ENCODE results near the gene ADORA2A. TPM values are rescaled to one million over a fixed set of nuclear protein-coding genes. Genes with fewer than 3 reads are reported as not detected.

The ADORA2A gene
- total RNA-seq, 2 experiments from 2014 or later: 19.7 to 19.8 TPM

DNA sequence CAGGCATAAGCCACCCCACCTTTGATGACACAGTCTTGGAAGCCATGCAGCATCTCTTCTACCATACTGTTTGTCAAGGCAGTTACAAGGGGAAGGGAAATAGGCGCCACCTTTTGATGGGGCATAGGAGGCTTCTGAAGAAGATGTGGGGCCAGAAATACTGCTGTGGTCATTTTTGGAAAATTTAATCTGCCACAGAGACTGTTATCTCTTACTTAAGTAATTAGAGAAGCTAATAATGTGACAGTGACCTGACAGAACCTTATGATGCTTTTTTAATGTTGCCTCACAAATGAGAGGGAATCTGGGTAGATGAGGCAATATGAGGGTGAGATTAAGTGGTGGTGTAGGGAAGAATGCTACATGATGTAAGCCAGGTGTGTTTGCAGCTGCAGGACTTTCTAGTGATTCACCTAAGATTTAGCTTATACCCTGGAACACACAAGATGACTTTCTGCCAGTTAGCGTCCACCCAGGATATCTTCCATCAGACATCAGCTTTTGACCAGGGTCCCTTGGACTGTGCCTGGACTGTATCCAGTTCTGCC lies 34.3 kb upstream of the ADORA2A start:
- Mint-ChIP-seq H3K9me3 (no peaks in the 10 kb centered on the region), H3K4me1 (peaks cover 28% of the 10 kb centered on the region), H3K36me3 (ENCODE audit: low read depth) (peaks cover 28% of the 10 kb centered on the region), H3K27ac (no peak overlapping the region), H3K4me3 (no peak overlapping the region), H3K27me3 (no peaks in the 10 kb centered on the region)
- DNase-seq: no peak
- POLR2A ChIA-PET: no interaction called here
- CTCF ChIA-PET: no interaction called here

- Mint-ChIP-seq H3K4me1 (peaks cover 36% of the 10 kb centered on the region), H3K9me3 (no peaks in the 10 kb centered on the region), H3K27me3 (no peaks in the 10 kb centered on the region), H3K4me3 (no peak overlapping the region), H3K36me3 (ENCODE audit: low read depth) (peaks cover 31% of the 10 kb centered on the region), H3K27ac (no peak overlapping the region)
- no peak for DNase-seq
- ChIA-PET POLR2A (no interaction called here), CTCF (no interaction called here)
Measured at GRCh38 chr22:24393848-24394247, 33.6 kb upstream of the ADORA2A start.

GRCh38 chr22:24394254-24394653 lies 33.1 kb upstream of the ADORA2A start:
- CTCF ChIA-PET: no interaction called here
- POLR2A ChIA-PET: no interaction called here
- no peak for DNase-seq
- Mint-ChIP-seq H3K27ac (no peak overlapping the region), H3K27me3 (no peaks in the 10 kb centered on the region), H3K9me3 (no peaks in the 10 kb centered on the region), H3K4me1 (peaks cover 37% of the 10 kb centered on the region), H3K4me3 (no peak overlapping the region), H3K36me3 (ENCODE audit: low read depth) (peaks cover 30% of the 10 kb centered on the region)

GRCh38 chr22:24398409-24398808 lies 29.0 kb upstream of the ADORA2A start:
- ChIA-PET POLR2A (no interaction called here), CTCF (no interaction called here)
- H3K4me1 Mint-ChIP-seq: peaks cover 46% of the 10 kb centered on the region
- H3K27ac Mint-ChIP-seq: no peak overlapping the region
- H3K27me3 Mint-ChIP-seq: no peaks in the 10 kb centered on the region
- no peak for DNase-seq
- H3K4me3 Mint-ChIP-seq: no peak overlapping the region
- H3K36me3 Mint-ChIP-seq (ENCODE audit: low read depth): peaks cover 17% of the 10 kb centered on the region
- H3K9me3 Mint-ChIP-seq: no peaks in the 10 kb centered on the region

DNA sequence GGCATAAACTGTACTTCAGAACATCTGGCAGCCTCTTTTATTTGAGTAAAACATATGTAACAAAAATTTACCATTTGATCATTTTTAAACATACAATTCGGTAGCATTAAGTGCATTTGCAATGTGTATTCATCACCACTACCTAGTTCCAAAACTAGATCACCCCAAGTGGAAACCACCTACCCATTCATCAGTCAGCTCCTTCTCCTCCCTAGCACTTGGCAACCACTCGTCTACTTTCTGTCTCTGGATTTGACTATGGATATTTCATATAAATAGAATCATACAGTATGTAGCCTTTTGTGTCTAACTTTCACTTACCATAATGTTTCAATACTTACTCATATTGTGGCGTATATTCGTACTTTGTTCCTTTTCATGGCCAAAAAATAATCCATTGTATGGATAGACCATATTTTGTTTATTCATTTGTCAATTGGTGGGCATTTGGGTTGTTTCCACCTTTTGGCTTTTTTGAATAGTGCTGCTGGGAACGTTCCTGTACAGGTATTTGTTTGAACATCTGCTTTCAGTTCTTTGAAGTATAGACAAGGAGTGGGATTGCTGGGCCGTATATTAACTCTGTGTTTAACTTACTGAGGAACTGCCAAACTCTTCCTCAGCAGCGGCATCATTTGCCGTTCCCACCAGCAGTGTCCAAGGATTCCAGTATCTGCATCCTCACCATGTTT lies 27.2 kb upstream of the ADORA2A start:
- POLR2A ChIA-PET: no interaction called here
- H3K9me3 Mint-ChIP-seq: no peaks in the 10 kb centered on the region
- peak overlapping the region; percentile 65 for H3K4me3 Mint-ChIP-seq
- peaks cover 47% of the 10 kb centered on the region for H3K4me1 Mint-ChIP-seq
- H3K27ac Mint-ChIP-seq: peak overlapping the region; percentile 75
- peaks cover 26% of the 10 kb centered on the region for H3K36me3 Mint-ChIP-seq (ENCODE audit: low read depth)
- CTCF ChIA-PET: interaction anchor here (0.7 to 1.4 kb wide), 2 partner anchors 69 to 122 kb away, joined by 3 read pairs; no protein-coding TSS in a partner anchor
- DNase-seq: no peak
- H3K27me3 Mint-ChIP-seq: no peaks in the 10 kb centered on the region

- H3K27ac Mint-ChIP-seq: peak overlapping the region; percentile 75
- no peak for DNase-seq
- peak overlapping the region; percentile 65 for H3K4me3 Mint-ChIP-seq
- peaks cover 47% of the 10 kb centered on the region for H3K4me1 Mint-ChIP-seq
- no peaks in the 10 kb centered on the region for H3K27me3 Mint-ChIP-seq
- ChIA-PET POLR2A (interaction anchor here (0.7 kb wide), 1 partner anchor 10 kb away, joined by 3 read pairs; no protein-coding TSS in a partner anchor), CTCF (no interaction called here)
- H3K36me3 Mint-ChIP-seq (ENCODE audit: low read depth): peaks cover 24% of the 10 kb centered on the region
- H3K9me3 Mint-ChIP-seq: no peaks in the 10 kb centered on the region
Measured at GRCh38 chr22:24400726-24401596, 26.4 kb upstream of the ADORA2A start.

- Mint-ChIP-seq H3K4me1 (peaks cover 53% of the 10 kb centered on the region), H3K4me3 (no peak overlapping the region), H3K27me3 (no peaks in the 10 kb centered on the region), H3K36me3 (ENCODE audit: low read depth) (peaks cover 20% of the 10 kb centered on the region), H3K27ac (peak overlapping the region; percentile 75), H3K9me3 (no peaks in the 10 kb centered on the region)
- DNase-seq: no peak
- ChIA-PET POLR2A (interaction anchor here (0.7 kb wide), 1 partner anchor 11 kb away, joined by 3 read pairs; no protein-coding TSS in a partner anchor), CTCF (no interaction called here)
Measured at GRCh38 chr22:24401931-24402367, 25.4 kb upstream of the ADORA2A start.

- H3K27ac Mint-ChIP-seq: peak overlapping the region; percentile 75
- ChIA-PET CTCF (no interaction called here), POLR2A (no interaction called here)
- peaks cover 60% of the 10 kb centered on the region for H3K4me1 Mint-ChIP-seq
- peaks cover 19% of the 10 kb centered on the region for H3K36me3 Mint-ChIP-seq (ENCODE audit: low read depth)
- no peak for DNase-seq
- H3K4me3 Mint-ChIP-seq: no peak overlapping the region
- H3K9me3 Mint-ChIP-seq: no peaks in the 10 kb centered on the region
- H3K27me3 Mint-ChIP-seq: no peaks in the 10 kb centered on the region
Measured at GRCh38 chr22:24402460-24403192, 24.8 kb upstream of the ADORA2A start.

GRCh38 chr22:24403346-24403745 lies 24.1 kb upstream of the ADORA2A start:
- POLR2A ChIA-PET: no interaction called here
- H3K4me3 Mint-ChIP-seq: no peak overlapping the region
- no peaks in the 10 kb centered on the region for H3K27me3 Mint-ChIP-seq
- H3K36me3 Mint-ChIP-seq (ENCODE audit: low read depth): peaks cover 16% of the 10 kb centered on the region
- CTCF ChIA-PET: no interaction called here
- H3K9me3 Mint-ChIP-seq: no peaks in the 10 kb centered on the region
- no peak for DNase-seq
- no peak overlapping the region for H3K27ac Mint-ChIP-seq
- peaks cover 61% of the 10 kb centered on the region for H3K4me1 Mint-ChIP-seq

GRCh38 chr22:24404561-24405275 lies 22.7 kb upstream of the ADORA2A start:
- Mint-ChIP-seq H3K36me3 (ENCODE audit: low read depth) (peaks cover 14% of the 10 kb centered on the region), H3K27me3 (no peaks in the 10 kb centered on the region), H3K9me3 (no peaks in the 10 kb centered on the region), H3K4me3 (no peak overlapping the region), H3K27ac (no peak overlapping the region), H3K4me1 (peaks cover 59% of the 10 kb centered on the region)
- POLR2A ChIA-PET: no interaction called here
- CTCF ChIA-PET: interaction anchor here (1.3 kb wide), 1 partner anchor 19 kb away, joined by 3 read pairs; no protein-coding TSS in a partner anchor
- no peak for DNase-seq

DNA sequence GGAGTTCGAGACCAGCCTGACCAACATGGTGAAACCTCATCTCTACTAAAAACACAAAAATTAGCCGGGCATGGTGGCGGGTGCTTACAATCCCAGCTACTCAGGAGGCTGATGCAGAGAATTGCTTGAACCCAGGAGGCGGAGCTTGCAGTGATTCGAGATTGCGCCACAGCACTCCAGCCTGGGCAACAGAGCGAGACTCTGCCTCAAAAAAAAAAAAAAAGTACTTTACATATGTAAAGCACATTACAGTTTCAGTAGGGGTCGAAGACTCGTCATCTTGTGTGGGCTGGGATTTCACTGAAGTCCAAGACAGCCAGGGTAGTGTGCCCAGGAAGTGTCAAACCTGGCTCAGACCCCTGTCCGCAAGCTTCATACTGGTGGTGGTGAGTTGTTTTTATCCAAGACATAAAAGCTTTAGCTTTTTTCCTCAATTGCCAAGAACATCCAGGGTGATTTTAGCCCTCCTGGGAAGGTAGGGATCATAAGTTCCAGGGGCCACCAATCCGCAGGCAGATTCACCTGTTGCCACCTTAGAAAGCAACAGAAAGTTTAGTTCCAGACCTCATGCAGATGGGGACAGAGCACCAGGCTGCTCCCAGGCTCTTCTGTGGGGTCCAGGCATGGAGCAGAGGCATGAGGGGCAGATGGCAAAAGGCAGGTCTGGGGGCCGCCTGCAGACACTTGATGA lies 21.6 kb upstream of the ADORA2A start:
- Mint-ChIP-seq H3K36me3 (ENCODE audit: low read depth) (peaks cover 18% of the 10 kb centered on the region), H3K4me1 (peaks cover 59% of the 10 kb centered on the region), H3K9me3 (no peaks in the 10 kb centered on the region), H3K27ac (no peak overlapping the region), H3K4me3 (no peak overlapping the region), H3K27me3 (no peaks in the 10 kb centered on the region)
- CTCF ChIA-PET: interaction anchor here (0.8 to 1.3 kb wide), 2 partner anchors 18 to 53 kb away, joined by 3 read pairs; no protein-coding TSS in a partner anchor
- POLR2A ChIA-PET: no interaction called here
- no peak for DNase-seq

Measured in activated CD4-positive, alpha-beta memory T cell treated with anti-CD3 and anti-CD28 coated beads, Interleukin-2, amount 10 ng/mL, durations not matched to agents 7 days and 5 days (primary cell).